NCI-H146 treated with DMSO at 0.1 percent for 48 hours (cell line): ENCODE data around the gene SMPD3.
A peak's percentile ranks its signal among the peaks of the same experiment; 100 is the strongest.

Source experiments
- DNase-seq: peaks from one replicate; lab custom pipeline; 2025; ENCODE audit not compliant: unreplicated experiment; lab: John Stamatoyannopoulos, UW

SMPD3 gene

DNA sequence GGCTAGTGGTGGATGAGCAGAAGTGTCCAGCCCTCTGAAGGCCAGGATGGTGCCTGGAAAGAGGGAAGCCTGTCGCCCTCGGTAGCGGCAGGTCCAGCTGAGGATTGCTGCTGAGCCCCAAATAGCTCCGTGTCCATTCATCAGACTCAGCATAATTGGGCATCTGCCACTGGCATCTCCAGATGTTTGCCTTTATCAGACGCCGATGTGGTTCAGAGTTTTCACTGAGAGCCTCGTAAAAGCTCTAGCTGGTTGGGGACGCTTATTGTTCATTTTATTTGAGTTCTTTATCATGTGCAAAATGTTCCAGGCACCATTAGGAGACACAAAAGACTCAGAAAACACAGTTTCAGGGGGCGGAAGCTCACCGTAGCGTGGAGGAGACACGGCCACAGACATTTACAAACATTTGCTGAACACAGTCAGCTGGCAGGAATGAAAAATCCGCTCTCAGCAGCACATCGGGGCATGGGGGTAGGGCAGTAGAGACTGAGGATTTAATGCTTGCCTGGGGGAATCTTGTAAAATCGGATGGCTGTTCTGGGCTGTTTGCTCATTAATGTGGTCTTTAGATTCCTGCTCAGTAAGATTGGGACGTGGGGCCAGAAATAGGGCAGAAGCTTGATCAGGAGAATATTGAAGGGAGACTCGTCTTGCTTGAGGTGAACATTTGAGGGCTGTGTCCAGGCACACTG, 41.7 kb downstream of the SMPD3 start:
- DNase-seq: peak; percentile 42

DNA sequence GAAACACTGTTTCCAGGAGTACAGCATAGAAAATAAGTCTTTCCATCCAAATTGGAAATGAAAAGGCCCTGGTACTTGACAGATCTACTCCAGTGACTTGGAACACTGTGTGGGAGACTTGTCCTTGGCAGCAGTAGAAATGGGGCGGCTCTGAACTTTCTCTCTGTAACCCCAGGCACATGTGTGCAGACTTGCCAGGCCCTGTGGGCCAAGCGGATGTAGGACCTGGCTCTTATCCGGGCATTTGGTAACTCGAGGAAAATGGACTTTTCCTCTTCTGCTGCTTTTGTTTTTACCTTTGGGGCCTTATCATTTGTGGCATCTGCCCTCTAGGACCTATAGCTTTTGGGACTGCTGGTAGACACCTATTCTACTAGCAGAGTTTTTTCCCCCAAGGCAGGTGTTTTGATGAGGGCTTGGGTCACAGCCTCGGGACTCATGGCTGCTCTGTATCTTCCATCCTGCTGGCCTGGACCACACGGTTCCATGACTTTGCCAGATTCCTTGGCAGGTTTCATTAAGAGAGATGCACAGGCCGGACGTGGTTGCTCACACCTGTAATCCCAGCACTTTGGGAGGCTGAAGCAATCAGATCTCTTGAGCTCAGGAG, 43.5 kb downstream of the SMPD3 start:
- DNase-seq: no peak

DNA sequence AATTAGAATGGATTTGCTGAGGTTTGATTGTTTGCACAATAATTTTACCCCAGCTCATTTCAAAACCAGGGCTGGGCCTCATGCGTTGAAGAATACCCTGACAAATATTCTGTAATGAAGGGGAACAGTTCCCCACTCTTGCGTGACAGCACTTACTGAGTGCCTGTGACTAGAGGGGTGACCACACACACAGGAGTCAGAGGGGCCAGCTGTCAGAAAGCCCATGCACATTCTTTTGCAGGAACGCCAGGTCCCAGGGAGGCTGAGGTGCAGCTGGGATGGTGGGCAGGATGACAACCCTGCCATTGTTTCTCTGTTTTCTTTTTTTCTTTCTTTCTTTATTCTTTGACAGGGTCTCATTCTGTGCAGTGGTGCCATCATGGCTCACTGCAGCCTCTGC, 44.6 kb downstream of the SMPD3 start:
- DNase-seq: no peak

DNA sequence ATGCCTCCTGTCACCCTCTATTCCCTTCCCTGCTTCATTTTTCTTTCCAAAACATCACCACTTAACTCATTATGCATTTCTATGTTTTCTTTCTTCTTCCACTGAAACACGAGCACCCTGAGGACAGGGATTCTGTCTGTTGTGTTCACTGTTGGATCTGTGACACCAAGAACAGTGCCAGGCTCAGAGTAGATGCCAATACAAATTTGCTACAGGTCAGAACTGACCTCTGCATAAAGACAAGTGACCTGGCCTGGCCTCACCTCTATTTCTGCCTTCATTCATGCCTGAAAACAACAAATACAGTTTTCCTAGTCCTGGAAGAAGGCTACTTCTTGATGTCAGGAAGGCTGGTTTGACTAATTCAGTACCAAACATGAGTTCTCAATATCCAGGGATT, 45.1 kb downstream of the SMPD3 start:
- DNase-seq: no peak

DNA sequence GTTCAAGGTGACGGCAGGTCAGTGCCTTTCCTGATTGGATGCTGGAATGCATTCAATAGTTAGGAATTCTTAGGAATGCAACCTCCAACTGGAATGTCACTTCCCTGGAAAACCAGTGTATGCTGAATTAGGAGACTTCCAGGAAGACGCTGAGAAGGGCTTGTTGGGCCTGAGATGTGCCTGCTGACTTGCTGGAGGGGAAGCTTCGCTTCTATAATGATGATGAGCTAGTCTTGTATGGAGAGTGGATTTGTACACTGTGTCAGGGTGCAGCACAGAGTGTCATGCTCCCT, 45.6 kb downstream of the SMPD3 start:
- no peak for DNase-seq

DNA sequence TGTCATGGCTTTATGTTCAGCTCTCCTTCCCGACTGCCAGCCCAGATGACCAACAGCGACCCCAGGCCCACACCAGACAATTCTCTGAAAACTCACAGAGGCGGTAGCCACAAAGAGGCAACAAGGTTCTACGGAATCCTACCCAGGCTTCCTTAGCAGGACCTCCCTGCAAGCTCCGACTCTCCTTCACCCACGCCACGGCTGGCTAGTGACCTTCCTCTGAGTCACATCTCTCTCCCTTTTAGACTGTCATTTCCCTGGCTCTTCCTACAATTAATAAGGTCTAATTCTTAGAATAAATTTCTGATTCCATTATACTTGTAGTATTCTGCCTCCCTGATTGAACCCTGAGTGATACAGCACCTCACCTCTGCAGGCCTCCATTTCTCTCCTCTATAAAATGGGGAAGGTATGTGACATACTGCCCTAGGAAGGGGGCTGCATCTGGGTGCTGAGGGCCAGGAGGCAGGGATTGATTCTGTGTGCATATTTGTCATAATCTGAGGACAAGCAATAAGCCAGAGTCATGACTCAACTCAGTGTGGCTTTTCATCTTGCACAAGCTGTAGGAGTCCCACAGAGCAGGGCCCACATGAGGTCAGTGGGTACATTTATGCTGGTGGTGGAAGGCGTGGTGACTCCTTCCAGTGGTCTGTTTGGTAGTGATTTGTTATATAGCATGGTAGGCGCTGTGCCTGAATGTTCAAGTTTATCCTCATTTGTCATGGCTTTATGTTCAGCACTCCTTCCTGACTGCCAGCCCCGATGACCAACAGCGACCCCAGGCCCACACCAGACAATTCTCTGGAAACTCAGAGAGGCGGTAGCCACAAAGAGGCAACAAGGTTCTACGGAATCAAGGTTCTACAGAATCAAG, 46.2 kb downstream of the SMPD3 start:
- no peak for DNase-seq

DNA sequence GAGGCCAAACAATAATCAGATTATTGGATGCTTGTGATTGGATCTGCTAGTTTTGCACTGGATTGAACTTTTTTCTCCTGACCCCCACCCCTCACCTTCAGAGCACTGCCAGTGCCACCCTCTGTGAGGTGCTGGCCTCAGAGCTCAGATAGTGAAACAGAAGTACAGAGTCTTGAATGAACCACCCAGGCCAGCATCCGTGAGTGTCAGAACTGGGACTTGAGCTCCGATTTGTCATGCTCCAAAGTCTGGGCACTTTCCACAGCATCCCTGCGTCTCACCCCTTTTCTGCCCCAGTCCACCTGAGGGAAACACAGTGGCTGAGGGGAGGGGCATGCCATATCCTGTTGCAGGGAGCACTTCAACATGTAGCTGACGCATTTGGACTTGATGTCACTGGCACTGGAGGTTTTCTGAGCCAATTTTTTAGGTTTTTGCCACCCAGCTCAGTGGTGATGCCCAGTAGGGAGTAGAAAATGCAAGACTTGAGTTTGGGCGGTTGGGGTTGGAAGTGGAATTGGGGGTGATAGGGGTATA, 47.3 kb downstream of the SMPD3 start:
- DNase-seq: no peak

DNA sequence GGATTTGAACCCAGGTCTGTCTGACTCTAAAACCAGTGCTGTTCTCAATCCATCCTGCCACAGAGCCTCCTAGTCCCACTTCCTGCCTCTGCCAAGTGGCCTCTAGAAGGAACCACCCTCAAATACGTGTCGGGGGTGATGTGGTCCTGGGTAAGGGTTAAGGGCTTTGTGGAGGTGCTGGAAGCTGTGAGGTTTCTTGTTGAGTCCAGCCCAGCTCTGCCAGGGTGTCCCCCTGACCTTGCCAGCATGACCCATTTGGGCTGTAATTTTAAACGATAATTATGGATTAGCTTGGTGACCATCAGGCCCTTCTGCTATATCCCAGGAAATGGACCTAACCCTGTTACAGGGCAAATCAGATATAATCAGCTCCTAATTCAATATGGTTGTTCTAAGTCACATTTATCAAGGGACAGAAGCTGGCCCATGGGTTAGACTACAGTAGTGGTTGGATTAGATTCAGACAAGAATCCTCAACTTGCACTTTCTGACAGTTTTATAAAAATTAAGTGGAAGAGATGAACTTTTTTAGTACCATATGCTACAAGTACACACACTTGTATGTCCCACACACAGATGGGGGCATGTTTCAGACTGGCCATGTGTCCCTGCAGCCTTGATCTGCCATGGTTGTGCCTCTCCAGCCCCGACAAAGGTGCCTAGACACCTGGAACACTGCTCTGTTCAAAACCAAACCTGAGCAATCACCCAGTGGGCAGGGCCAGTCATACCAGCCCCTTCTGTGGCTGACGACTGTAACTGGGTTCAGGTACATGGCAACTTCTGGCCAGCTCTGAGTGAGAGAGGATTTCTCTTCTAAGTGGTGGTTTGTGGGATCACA, 48.0 kb downstream of the SMPD3 start:
- no peak for DNase-seq

DNA sequence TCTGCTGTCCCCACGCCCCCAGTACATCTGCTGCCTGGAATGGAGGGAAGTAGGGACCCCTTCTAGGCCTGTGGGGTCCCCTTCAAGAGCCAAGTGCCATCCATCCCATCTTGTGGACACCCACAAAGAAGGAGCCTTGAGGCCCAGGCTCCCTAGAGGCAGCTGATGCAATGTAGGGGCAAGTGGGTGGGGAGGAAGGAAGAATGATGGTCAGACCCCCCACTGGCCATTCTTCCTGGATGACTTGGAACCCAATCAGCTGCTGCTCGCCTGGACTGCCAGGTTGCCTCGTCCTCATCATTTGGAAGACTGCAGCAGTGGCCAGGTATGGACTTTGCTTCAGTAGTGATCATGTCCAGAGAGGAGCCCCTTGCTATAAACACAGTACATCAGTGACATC, 48.9 kb downstream of the SMPD3 start:
- no peak for DNase-seq

DNA sequence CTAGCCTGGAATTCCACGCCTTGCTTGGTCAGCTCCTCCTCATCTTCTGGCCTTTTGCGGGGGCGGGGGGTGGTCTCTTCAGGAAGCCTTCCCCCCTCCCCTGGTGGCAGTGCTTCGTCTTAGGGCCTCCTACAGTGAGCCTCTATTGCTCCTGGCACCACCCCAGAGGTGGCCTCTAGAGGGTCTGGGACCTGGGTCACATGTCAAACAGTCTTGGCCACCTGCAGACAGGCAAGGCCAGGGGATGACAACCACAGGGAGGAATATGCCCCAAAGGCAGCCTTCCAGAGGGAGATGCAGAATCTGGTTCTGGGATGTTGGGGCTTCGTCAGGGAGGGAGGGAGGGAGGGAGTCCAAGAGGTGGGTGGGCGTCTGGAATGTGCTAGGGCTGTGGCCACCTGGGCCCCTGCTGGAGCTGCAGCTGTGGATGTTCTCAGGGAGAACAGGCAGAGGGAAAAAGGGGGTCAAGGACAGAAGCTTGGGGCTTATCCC, 50.6 kb downstream of the SMPD3 start:
- DNase-seq: no peak

DNA sequence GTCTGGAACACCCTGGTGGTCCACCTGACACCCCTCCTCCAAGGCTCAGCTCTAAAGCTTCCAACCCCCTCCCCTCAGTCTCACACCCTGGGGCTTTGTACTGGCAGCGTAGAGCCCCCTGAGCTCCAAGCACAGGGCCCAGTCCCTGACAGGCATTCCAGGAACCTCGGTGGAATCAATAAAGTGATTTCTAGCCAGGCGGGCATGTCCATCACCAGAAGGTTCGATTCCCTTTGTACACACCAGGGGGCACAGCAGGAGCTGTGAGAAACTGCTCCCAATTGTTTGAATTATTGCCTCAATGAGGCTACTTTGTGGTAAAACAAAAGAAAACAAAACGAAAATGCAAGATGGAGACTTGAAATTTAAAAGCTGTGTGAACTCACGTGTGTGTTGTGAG, 51.8 kb downstream of the SMPD3 start:
- peak; percentile 17 for DNase-seq

DNA sequence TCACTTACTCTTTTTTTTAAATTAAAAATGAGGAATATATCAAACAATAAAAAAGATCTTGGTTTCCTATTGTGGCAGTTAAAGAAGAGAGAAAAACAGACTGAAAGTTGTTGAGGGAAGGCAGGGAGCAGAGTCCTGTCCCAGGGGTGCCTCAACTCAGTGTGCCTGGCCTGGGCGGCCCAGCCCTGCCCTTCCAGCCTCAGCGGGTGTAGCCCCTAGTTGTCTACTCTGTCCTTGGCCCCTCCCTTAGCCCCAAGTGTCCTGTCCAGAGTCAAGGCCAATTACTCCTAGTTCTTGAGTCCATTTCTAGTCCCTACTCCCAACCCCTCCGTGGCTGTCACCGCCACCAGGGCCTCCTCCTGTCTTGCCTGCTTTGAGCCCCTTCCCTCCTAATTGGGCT, 52.5 kb downstream of the SMPD3 start:
- DNase-seq: no peak

DNA sequence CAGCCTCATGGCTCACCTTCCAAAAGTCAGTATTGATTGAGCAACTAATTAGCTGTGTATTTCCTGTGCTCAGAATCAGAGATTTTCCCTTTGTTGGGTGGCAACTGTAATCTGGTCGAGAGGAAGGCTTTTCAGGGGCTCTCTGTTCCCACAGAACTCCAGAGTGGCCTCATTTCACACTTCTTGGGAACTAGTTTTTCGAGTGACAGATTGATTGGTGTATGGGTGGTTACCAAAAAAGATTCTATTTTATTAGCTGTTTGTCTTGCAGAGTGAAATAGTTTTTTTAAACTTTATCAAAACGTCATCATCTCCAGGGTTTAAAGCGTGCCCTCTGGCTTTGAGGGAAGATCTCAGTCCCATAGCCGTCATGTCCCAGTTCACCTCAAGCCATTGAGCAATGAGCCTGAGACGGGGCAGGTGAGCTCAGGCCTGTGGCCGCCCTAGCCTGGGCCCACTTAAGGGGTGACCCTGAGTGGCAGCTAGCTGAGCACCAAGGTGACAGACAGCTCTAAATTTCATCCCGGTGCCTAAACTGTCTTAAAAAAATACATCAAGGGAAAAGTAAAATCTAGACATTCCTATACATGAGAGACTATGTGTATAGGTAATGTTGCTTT, 53.0 kb downstream of the SMPD3 start:
- DNase-seq: no peak

DNA sequence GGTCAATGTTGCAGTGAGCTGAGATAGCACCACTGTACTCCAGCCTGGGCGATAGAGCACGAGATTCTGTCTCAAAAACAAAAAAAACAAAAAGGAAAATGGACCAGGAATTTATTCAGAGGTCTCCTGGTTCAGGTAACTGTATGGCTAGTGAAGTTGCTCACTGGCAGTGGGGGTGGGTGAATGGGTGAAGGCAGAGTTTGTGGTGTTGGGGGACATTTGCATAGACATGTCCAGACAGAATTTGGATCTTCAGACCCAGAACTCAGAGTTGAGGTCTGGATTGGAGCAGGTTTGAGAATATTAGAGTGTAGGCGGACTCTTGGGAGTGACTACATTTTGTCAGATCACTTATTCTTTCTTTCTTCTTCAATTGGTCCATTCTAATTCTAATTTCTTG, 55.0 kb downstream of the SMPD3 start:
- DNase-seq: no peak

DNA sequence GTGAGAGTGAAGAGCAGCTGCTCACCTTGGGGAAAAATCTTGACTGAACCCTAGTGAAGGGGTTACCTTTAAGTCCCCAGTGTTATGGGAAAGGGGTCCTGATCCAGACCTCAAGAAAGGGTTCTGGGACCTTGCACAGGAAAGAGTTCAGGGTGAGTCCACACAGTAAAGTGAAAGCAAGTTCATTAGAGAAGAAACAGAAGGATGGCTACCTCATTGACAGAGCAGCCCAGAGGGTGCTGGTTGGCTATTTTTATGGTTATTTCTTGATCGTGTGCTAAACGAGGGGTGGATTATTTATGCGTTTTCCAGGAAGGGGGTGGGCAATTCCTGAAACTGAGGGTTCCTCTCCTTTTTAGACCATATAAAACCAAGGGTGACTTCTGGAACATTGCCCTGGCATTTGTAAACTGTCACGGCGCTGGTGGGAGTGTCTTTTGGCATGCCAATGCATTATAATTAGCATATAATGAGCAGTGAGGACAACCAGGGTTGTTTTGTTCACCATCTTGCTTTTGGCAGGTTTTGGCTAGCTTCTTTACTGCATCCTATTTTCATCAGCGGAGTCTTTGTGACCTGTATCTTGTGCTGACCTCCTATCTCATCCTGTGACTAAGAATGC, 58.4 kb downstream of the SMPD3 start:
- DNase-seq: no peak

DNA sequence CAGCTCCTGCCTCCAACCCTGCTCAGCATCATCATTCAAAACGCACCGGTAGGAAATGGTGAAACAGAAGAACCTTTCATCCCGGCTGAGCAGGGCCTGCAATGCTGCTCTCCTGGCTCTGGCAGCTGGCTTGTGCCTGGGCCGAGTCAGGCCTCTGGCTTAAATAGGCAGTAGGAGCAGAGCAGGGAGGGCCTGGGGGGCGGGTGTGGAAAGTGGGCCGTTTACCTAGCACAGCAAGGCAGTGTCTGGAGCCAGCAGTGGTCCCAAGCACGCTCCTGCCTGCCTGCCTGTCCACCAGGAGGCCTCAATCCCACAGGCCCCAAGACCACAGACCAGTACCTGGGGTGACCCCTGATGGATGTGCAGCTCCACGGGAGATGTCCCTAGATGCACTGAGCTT, 59.3 kb downstream of the SMPD3 start:
- DNase-seq: no peak

DNA sequence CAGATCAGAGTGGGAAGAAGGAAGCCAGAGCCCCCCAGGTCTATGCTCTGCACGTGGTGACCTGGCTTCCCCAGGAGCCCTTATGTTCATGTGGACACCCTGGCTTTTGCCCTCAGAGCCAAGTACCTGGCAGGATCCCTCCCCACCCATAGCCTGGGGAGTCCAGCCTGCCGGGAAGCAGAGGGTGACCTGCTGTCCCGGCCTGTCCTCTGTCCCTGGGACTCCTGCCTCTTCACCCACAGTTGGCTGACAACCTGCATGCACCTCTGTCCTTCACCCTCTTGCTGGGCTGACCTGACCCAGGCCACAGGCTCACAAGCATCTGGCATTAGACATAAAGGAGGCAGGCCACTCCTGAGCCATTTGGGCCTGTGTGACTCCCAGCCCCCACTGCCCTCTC, 60.2 kb downstream of the SMPD3 start:
- no peak for DNase-seq

DNA sequence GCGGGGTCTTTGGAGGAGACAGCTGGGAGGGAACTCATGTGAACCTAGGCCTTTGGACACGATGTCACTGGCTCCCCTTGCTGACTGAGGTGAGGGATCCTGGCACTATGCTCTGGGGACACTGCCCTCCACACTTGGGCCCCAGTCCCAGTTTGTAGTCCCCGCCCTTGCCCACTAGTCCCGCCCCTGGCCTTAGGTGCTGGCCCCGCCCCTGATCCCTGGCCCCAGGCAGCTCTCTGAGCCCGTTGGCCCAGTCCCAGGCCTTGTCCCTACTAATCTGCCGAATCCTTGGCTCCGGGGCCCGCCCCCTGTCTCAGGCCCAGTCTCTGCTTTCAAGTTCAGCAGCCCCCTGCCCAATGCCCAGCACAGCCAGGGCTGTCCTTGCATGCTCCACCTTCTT, 61.0 kb downstream of the SMPD3 start:
- no peak for DNase-seq

DNA sequence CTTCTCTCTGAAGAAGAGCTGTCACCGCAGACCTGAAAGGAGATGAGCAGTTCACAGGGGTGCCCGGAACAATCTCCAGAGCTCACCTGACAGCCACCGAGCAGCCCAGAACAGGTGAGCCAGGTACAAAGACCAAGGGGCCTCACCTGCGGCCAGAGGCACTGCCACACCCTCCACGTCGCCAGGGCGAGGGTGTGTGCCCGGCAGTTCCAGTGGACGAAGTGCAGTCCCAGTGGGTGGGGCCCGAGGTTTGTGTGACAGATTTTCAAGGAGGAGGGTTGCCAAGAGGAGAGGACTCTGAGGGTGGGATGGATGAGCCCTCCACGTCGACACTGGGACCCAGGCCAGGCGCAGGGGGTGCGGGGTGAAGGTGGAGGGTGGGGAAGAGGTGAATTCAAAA, 61.7 kb downstream of the SMPD3 start:
- DNase-seq: no peak

DNA sequence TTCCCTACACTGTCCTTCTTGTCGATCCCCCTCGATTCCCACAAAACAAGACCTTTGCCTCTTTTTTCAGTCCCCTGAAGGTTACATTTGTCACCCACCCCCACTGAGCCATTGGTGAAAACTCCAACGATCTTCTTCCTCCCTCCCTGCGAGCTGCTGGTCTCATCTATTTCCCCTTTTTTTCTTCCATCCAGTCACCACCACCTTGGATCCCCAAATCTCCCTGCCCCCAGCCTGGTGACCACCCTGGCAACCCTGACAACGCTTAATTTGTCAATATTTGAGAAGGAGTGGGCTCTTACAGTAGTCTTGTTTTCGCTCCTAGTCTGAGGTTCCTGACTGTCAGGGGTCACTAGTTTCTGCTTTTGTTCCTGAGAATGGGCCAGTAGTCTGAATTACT, 62.9 kb downstream of the SMPD3 start:
- no peak for DNase-seq
